GM12872 (cell line): ENCODE measurements around the gene TMEM135.

Experiments used
- CTCF ChIP-seq: IDR thresholded peaks from 3 replicates; pipeline ENCODE4 v1.5.1; 2011; ENCODE audit warnings: low read depth, mild to moderate bottlenecking, low read length, moderate library complexity; ENCODE audit not compliant: insufficient read depth

Gene TMEM135

GRCh38 chr11:87306262-87306851 is 268.6 kb downstream of the TMEM135 start:
- TF ChIP-seq CTCF, result no peak

GRCh38 chr11:87307101-87307500 is 269.4 kb downstream of the TMEM135 start:
- TF ChIP-seq CTCF, result no peak

GRCh38 chr11:87315229-87315628 is 277.5 kb downstream of the TMEM135 start:
- TF ChIP-seq CTCF, result no peak

- TF ChIP-seq CTCF, result no peak
Observed at GRCh38 chr11:87316491-87316890, 278.8 kb downstream of the TMEM135 start.

GRCh38 chr11:87317441-87317840 is 279.7 kb downstream of the TMEM135 start:
- no peak for TF ChIP-seq CTCF

- no peak for TF ChIP-seq CTCF
Observed at GRCh38 chr11:87320123-87320522, 282.4 kb downstream of the TMEM135 start.

- no peak for TF ChIP-seq CTCF
Observed at GRCh38 chr11:87322568-87322967, 284.8 kb downstream of the TMEM135 start.
